Right lobe of liver (tissue), 4 donors: ENCODE results near the gene LPIN3.

ENCODE experiments used
- CTCF ChIP-seq, 4 donors: fragments of 200-600 bp in 3 of 4; fragments of 450-650 bp in 1 of 4; IDR thresholded peaks; one replicate each; pipeline versions ENCODE4 v1.5.1 to v1.8.0; 2016 to 2022; ENCODE audit warnings: antibody characterized with exemption in 4 of 4, mild to moderate bottlenecking in 2 of 4
- POLR2A ChIP-seq: fragments of 450-650 bp; IDR thresholded peaks from one replicate; pipeline ENCODE4 v1.6.1; 2017; ENCODE audit warnings: antibody characterized with exemption, mild to moderate bottlenecking
- donor health status: DM: no; HTN: no; CAD: no.
- donor health status: DM: no; HTN: no; CAD: no.
- donor health status: DM: no; HTN: yes; CAD: no.

GRCh38 chr20:41353530-41353929, 12.9 kb downstream of the LPIN3 start:
- no peak for TF ChIP-seq CTCF (IDR thresholded peaks at IDR 0.05)
- no peak for TF ChIP-seq POLR2A
